Measurements from ENCODE around the gene PRKD2.

PRKD2 gene

DNA sequence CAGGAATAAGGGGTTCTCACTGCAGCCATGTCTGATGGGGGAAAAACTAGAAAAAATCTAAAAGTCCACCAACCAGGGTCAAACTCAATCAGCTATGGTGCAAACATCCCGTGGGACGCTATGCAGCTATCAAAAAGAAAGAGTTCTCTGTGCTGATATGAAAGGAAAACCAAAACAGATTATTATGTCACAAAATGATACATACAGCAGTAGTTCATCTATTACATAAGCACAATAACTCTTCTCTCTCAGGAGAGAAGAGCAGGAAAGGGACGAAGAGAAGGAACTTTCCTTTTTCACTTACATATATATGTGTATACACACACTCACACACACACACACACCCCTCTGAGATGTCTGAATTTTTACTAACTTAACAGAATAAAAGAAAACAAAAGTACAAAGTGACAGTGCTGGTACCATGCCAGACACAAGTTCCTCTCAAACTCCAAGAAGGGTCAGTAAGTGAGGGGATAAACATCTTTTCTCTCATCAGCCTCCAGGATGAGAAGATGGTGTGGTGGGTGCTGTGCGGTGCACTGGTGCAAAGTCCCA is 26.1 kb upstream of the PRKD2 start:
- TF ChIP-seq CTCF (IDR thresholded peaks at IDR 0.05; ENCODE audit: extremely low read depth, insufficient read depth, missing control alignments): no peak
- DNase-seq (ENCODE audit: low spot score): no peak
- in situ Hi-C loops (cut with MboI; ENCODE audit: low pct_unique_long_range_greater_than_20kb, low sequenced_read_pairs, unreplicated experiment): no loop called here

GRCh38 chr19:46741447-46741846 is 24.5 kb upstream of the PRKD2 start:
- TF ChIP-seq CTCF (IDR thresholded peaks at IDR 0.05; ENCODE audit: extremely low read depth, insufficient read depth, missing control alignments): no peak
- no peak for DNase-seq (ENCODE audit: low spot score)
- in situ Hi-C loops (cut with MboI; ENCODE audit: low pct_unique_long_range_greater_than_20kb, low sequenced_read_pairs, unreplicated experiment): no loop called here

GRCh38 chr19:46739290-46739771 is 22.4 kb upstream of the PRKD2 start:
- in situ Hi-C loops (cut with MboI; ENCODE audit: low pct_unique_long_range_greater_than_20kb, low sequenced_read_pairs, unreplicated experiment): no loop called here
- TF ChIP-seq CTCF (IDR thresholded peaks at IDR 0.05; ENCODE audit: extremely low read depth, insufficient read depth, missing control alignments): no peak
- no peak for DNase-seq (ENCODE audit: low spot score)

DNA sequence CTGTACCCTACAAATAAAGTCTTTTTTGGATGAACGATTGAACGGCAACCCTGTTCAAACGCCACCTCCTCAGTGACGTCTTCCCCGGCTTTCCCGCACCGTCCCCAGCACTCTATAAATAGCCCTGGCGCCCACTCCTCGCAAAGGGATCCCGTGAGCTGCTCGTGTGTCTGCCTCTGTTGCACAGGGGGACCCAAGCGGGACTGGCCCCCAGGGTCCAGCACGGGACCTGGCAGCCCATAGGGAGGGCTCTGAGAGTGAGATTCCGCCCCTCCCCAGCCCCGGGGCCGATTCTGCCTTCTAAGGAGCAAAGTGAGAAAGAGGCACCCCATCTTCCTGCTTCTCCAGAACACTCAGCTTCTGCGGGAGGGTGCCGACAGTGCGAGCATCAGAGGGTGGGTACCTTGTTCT is 20.9 kb upstream of the PRKD2 start:
- no peak for TF ChIP-seq CTCF (IDR thresholded peaks at IDR 0.05; ENCODE audit: extremely low read depth, insufficient read depth, missing control alignments)
- in situ Hi-C loops (cut with MboI; ENCODE audit: low pct_unique_long_range_greater_than_20kb, low sequenced_read_pairs, unreplicated experiment): no loop called here
- no peak for DNase-seq (ENCODE audit: low spot score)

DNA sequence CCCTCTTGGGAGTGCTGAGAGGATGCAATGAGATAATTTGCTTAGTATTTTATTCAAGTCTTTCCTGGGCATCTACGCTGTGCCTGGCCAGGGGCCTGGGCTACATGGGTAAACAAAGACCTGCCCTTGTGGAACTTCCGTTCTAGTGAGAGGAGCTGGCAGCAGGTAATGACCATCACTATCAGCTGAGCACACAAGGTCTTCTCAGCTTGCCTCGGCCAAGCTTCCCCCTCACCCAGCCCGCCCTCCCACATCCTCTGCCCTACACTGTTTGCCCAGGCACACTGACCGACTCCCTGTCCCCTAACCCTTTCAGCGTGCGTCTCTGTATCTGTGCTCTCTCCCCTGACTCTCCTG is 20.4 kb upstream of the PRKD2 start:
- no peak for DNase-seq (ENCODE audit: low spot score)
- no peak for TF ChIP-seq CTCF (IDR thresholded peaks at IDR 0.05; ENCODE audit: extremely low read depth, insufficient read depth, missing control alignments)
- in situ Hi-C loops (cut with MboI; ENCODE audit: low pct_unique_long_range_greater_than_20kb, low sequenced_read_pairs, unreplicated experiment): no loop called here

DNA sequence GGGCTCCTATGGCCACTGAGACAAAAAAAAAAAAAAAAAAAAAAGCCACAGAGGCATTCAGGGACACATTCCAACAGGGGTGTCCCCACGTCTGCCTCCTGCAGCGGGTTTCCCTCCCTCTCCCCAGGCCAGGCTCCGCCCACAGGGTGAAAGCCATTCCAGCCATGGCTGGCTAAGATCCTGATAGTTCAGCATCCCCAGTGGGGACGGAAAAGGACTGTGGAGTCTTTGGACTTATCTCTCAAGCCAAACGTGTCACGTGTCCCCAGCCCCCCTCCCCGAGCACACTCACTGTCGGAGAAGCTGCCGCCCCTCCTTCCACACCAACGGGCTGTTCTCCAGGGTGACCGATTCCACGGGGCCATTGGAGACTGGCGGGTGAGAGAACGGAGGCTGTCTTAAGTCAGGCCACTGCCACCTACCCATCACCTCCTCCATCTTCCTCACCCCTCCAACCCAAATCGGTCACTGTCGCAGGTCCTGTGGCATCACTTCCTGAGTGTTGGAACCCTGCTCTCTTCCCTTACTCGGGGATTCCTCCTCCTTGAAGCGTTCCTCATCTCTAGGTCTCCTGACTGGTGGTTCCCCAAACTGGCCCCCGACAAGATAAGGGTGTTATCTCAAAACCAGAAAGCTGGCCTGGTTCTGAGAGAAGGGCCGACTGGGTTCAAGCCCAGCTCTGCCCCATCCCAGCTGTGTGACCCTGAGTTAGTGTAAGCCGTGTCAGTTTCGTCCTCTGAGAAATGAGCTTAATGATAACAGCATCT is 19.8 kb upstream of the PRKD2 start:
- TF ChIP-seq CTCF (IDR thresholded peaks at IDR 0.05; ENCODE audit: extremely low read depth, insufficient read depth, missing control alignments): no peak
- in situ Hi-C loops (cut with MboI; ENCODE audit: low pct_unique_long_range_greater_than_20kb, low sequenced_read_pairs, unreplicated experiment): no loop called here
- DNase-seq (ENCODE audit: low spot score): no peak

Measured in GM13977 (cell line).